Ishikawa (cell line): Measurements from ENCODE around the gene ANKFN1.
A peak's percentile ranks its signal among the peaks of the same experiment; 100 is the strongest.

ENCODE experiments used
- CEBPB ChIP-seq: IDR thresholded peaks from 2 replicates; pipeline ENCODE4 v1.6.1; 2012
- CREB1 ChIP-seq: IDR thresholded peaks from 2 replicates; pipeline ENCODE4 v1.6.1; 2012; ENCODE audit warnings: low read depth
- EGR1 ChIP-seq: IDR thresholded peaks from 2 replicates; pipeline ENCODE4 v1.6.1; 2012
- EP300 ChIP-seq: IDR thresholded peaks from 2 replicates; pipeline ENCODE4 v1.6.1; 2012; ENCODE audit warnings: borderline replicate concordance
- FOXM1 ChIP-seq: IDR thresholded peaks from 2 replicates; pipeline ENCODE4 v1.6.1; 2012; ENCODE audit warnings: low read depth, borderline replicate concordance
- MAX ChIP-seq: IDR thresholded peaks from 2 replicates; pipeline ENCODE4 v1.6.1; 2012
- NFIC ChIP-seq: IDR thresholded peaks from 2 replicates; pipeline ENCODE4 v1.6.1; 2012
- RAD21 ChIP-seq: IDR thresholded peaks from 2 replicates; pipeline ENCODE4 v1.6.1; 2012; ENCODE audit warnings: low read depth
- REST ChIP-seq: IDR thresholded peaks from 2 replicates; pipeline ENCODE4 v1.6.1; 2012; ENCODE audit warnings: low read depth, mild to moderate bottlenecking
- TAF1 ChIP-seq: IDR thresholded peaks from 2 replicates; pipeline ENCODE4 v1.6.1; 2012; ENCODE audit warnings: low read depth, mild to moderate bottlenecking
- TCF12 ChIP-seq: IDR thresholded peaks from 2 replicates; pipeline ENCODE4 v1.6.1; 2012; ENCODE audit warnings: low read depth
- TEAD4 ChIP-seq: IDR thresholded peaks from 2 replicates; pipeline ENCODE4 v1.6.1; 2012
- USF1 ChIP-seq: IDR thresholded peaks from 2 replicates; pipeline ENCODE4 v1.6.1; 2012
- YY1 ChIP-seq: IDR thresholded peaks from 2 replicates; pipeline ENCODE4 v1.6.1; 2012; ENCODE audit warnings: low read depth
- ZBTB7A ChIP-seq: IDR thresholded peaks from 2 replicates; pipeline ENCODE4 v1.6.1; 2012; ENCODE audit warnings: low read depth

The ANKFN1 gene

GRCh38 chr17:56451629-56452028 is 298.4 kb downstream of the ANKFN1 start:
- TF ChIP-seq CEBPB, result no peak
- TF ChIP-seq EP300, result no peak
- no peak for TF ChIP-seq CREB1
- TF ChIP-seq TAF1, result no peak
- TF ChIP-seq MAX, result no peak
- TF ChIP-seq TEAD4, result no peak
- TF ChIP-seq ZBTB7A, result no peak
- TF ChIP-seq NFIC, result no peak
- no peak for TF ChIP-seq FOXM1

- TF ChIP-seq USF1 (0 out of 2 replicates have a peak, but pooled peaks have one; percentile 14), MAX (no peak)
These were observed 299.2 kb downstream of the ANKFN1 start for GRCh38 chr17:56452461-56452860.

- TF ChIP-seq YY1 (no peak), MAX (no peak), NFIC (no peak), TAF1 (no peak), TCF12 (no peak), FOXM1 (no peak), REST (no peak), ZBTB7A (no peak), CREB1 (no peak), USF1 (no peak), RAD21 (no peak), TEAD4 (no peak), EP300 (no peak), EGR1 (no peak), CEBPB (no peak)
These were observed 304.2 kb downstream of the ANKFN1 start for GRCh38 chr17:56457501-56457900.

- TF ChIP-seq RAD21, result no peak
These were observed 312.6 kb downstream of the ANKFN1 start for GRCh38 chr17:56465886-56466285.

GRCh38 chr17:56468840-56469239 is 315.6 kb downstream of the ANKFN1 start:
- no peak for TF ChIP-seq TCF12
- no peak for TF ChIP-seq USF1
- no peak for TF ChIP-seq FOXM1
- no peak for TF ChIP-seq EP300
- TF ChIP-seq ZBTB7A, result no peak
- no peak for TF ChIP-seq EGR1
- TF ChIP-seq RAD21, result no peak
- no peak for TF ChIP-seq REST
- TF ChIP-seq CEBPB, result no peak
- no peak for TF ChIP-seq TEAD4
- TF ChIP-seq MAX, result no peak
- TF ChIP-seq NFIC, result no peak
- no peak for TF ChIP-seq YY1

GRCh38 chr17:56471696-56472095 is 318.4 kb downstream of the ANKFN1 start:
- TF ChIP-seq YY1, result no peak
- TF ChIP-seq EP300, result no peak
- TF ChIP-seq ZBTB7A, result no peak
- TF ChIP-seq FOXM1, result no peak
- no peak for TF ChIP-seq TEAD4
- TF ChIP-seq MAX, result no peak
- no peak for TF ChIP-seq USF1
- TF ChIP-seq TCF12, result no peak
- TF ChIP-seq REST, result no peak
- TF ChIP-seq CEBPB, result no peak
- no peak for TF ChIP-seq CREB1
- no peak for TF ChIP-seq TAF1
- no peak for TF ChIP-seq EGR1
